T-helper 2 cell (primary cell): ENCODE data around the gene FRMD4B.

Experiments
- DNase-seq, 5 experiments: peaks; one replicate each; pipeline versions ENCODE4 v3.0.0 to v3.0.0-alpha.2; 2012 to 2022

The FRMD4B gene

GRCh38 chr3:69200384-69201068 lies 185.4 kb downstream of the FRMD4B start:
- DNase-seq: peak in 2 of 5 experiments; percentile 33 to 82

GRCh38 chr3:69199942-69200341 lies 185.9 kb downstream of the FRMD4B start:
- peak in 1 of 5 experiments; percentile 73 for DNase-seq

GRCh38 chr3:69197922-69198530 lies 187.9 kb downstream of the FRMD4B start:
- DNase-seq: peak; percentile 15 to 89 (median 54)

- no peak for DNase-seq
Measured at GRCh38 chr3:69197455-69197854, 188.4 kb downstream of the FRMD4B start.

GRCh38 chr3:69196876-69197275 lies 189.0 kb downstream of the FRMD4B start:
- DNase-seq: no peak

GRCh38 chr3:69194431-69195165 lies 191.3 kb downstream of the FRMD4B start:
- no peak for DNase-seq

GRCh38 chr3:69193749-69194148 lies 192.1 kb downstream of the FRMD4B start:
- no peak for DNase-seq

- no peak for DNase-seq
Measured at GRCh38 chr3:69191516-69191915, 194.4 kb downstream of the FRMD4B start.

GRCh38 chr3:69189487-69189886 lies 196.4 kb downstream of the FRMD4B start:
- DNase-seq: no peak

- DNase-seq: no peak
Measured at GRCh38 chr3:69186575-69187093, 199.3 kb downstream of the FRMD4B start.

- no peak for DNase-seq
Measured at GRCh38 chr3:69182588-69183316, 203.1 kb downstream of the FRMD4B start.

GRCh38 chr3:69181592-69182211 lies 204.2 kb downstream of the FRMD4B start:
- DNase-seq: no peak

- no peak for DNase-seq
Measured at GRCh38 chr3:69180869-69181591, 204.9 kb downstream of the FRMD4B start.

GRCh38 chr3:69179740-69180372 lies 206.0 kb downstream of the FRMD4B start:
- DNase-seq: no peak

- no peak for DNase-seq
Measured at GRCh38 chr3:69178838-69179739, 206.8 kb downstream of the FRMD4B start.

- no peak for DNase-seq
Measured at GRCh38 chr3:69178082-69178481, 207.8 kb downstream of the FRMD4B start.

- DNase-seq: no peak
Measured at GRCh38 chr3:69174871-69175737, 210.8 kb downstream of the FRMD4B start.

GRCh38 chr3:69174445-69174844 lies 211.4 kb downstream of the FRMD4B start:
- no peak for DNase-seq

- DNase-seq: no peak
Measured at GRCh38 chr3:69172058-69172457, 213.8 kb downstream of the FRMD4B start.
